ENCODE measurements around the gene THSD4.

- TF ChIP-seq, protein P1, sequence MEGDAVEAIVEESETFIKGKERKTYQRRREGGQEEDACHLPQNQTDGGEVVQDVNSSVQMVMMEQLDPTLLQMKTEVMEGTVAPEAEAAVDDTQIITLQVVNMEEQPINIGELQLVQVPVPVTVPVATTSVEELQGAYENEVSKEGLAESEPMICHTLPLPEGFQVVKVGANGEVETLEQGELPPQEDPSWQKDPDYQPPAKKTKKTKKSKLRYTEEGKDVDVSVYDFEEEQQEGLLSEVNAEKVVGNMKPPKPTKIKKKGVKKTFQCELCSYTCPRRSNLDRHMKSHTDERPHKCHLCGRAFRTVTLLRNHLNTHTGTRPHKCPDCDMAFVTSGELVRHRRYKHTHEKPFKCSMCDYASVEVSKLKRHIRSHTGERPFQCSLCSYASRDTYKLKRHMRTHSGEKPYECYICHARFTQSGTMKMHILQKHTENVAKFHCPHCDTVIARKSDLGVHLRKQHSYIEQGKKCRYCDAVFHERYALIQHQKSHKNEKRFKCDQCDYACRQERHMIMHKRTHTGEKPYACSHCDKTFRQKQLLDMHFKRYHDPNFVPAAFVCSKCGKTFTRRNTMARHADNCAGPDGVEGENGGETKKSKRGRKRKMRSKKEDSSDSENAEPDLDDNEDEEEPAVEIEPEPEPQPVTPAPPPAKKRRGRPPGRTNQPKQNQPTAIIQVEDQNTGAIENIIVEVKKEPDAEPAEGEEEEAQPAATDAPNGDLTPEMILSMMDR (IDR thresholded peaks at IDR 0.05; ENCODE audit: low read depth, low read length, poor library complexity, severe bottlenecking), result no peak
- no peak for TF ChIP-seq EZH2phosphoT487 (IDR thresholded peaks at IDR 0.05; ENCODE audit: borderline replicate concordance, low read length)
Measured at GRCh38 chr15:71319935-71320334, 204.7 kb downstream of the THSD4 start.
